ENCODE results near the gene FBXO2.

Gene FBXO2

DNA sequence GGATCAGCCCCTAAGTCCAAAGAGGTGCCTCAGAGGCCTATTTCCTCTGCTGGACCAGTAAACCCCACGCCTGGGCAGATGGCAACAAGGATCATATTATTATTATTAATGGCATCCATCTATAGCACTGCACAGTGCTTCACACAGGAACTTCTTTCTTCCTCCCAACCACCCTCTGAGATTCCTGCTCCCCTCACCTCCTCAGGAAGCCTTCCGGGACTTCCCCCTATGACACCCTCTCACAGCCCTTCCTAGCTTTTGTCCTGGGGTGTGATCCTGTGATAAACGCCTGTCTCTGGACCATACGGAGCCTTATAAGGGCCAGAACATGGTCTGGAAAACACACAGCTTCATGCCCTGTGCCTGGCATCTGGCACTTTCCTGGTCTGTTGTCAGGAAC is 3.2 kb downstream of the FBXO2 start:
- no peak for DNase-seq

DNA sequence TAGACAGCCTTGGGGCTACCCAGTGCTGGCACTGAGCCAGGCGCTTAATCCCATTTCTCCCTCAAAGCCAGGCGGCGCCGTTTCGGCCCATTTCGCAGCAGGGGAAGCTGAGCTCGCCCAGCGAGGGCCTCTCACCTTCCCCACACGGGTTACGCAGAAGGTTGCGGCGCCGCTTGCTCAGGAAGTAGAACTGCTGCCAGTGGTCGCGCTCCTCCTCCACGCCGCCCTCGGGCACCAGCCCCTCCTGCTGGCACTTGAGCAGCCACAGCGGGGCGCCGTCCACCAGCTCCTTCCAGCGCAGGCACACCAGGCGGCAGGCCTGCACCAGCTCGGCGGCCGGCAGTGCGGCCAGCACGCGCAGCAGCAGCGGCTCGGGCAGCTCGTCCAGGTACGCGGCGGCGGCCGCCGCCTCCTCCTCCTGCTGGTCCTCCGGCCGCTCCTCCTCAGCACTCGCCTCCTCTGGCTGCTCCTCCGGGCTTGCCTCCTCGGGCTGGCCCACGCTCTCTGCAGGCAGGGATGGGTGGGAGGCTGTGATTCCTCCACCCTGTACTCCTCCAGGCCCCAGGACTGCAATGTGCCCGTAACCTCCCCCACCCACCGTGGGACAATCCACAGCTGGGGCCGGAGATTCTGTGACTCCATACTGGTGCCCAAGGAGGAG is 3.8 kb downstream of the FBXO2 start:
- DNase-seq: peak; percentile 21

DNA sequence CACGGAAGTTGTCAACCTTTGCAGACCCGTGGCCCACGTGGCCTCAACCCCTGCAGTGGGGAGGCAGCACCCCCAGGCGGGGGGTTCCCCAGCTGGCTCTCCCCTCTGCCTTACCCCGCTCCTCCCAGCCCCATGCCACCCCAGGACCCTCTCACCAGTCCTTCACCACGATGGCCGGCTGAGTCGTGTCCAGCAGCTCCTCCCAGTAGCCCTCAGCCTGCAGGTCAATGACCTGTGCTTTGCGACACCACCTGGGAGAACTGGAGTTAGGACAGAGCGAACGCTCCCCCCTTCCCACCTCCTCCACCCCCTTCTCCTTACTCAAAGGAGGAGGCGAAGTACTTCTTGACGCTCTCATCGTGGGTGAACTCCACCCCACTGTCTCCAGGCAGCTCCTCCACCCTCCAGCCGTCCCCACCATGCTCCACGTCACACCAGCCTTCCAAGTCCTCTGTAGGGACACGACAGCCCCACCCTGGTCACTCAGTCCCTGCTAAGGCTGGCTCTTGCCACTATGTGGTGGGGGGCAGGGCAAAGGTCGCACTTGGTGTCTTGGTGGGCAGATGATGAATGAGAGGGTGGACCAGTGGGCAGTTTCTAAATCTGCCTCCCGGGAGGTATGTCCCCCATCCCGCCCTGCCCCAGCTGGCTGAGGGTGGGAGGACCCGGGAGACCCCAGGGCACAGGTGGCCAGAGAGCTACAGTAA is 4.5 kb downstream of the FBXO2 start:
- no peak for DNase-seq

DNA sequence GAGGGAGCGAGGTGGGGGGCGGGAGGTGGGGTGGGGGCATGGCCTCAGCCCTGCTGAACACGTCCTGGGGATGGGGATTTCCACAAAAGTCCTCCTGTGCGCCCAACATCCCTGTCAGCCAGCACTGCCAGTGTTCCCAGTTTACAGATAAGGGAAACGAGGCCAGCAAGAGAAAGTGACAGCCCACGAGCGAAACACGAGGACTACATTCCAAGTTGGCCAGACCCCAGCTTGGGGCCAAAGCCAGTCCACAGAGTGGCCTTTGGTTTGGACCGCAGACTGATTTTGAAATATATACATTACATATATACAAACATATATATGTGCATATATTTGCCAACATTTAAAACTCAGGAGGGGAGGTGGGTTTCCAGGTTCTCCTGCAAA is 5.0 kb downstream of the FBXO2 start:
- DNase-seq: no peak

DNA sequence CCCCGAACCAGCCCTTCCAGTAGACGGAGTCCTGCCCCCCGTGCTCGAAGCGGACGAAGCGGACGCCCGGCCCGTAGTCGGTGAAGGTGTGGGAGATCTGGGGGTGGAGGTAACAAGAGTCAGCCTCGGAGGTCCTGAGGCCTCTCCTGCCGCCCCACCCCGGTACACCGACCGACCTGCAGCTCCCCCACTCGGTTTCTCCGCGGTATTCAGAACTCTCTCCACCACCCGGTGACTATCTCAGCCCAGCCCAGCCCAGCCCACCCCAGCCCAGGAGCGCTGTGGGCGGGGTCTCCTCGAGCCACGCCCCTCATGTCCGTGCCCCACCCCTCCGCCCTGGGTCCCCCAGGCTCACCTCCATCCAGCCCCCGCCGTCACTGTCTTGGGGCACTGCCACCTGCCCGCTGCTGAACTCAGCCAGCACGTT is 5.5 kb downstream of the FBXO2 start:
- no peak for DNase-seq

DNA sequence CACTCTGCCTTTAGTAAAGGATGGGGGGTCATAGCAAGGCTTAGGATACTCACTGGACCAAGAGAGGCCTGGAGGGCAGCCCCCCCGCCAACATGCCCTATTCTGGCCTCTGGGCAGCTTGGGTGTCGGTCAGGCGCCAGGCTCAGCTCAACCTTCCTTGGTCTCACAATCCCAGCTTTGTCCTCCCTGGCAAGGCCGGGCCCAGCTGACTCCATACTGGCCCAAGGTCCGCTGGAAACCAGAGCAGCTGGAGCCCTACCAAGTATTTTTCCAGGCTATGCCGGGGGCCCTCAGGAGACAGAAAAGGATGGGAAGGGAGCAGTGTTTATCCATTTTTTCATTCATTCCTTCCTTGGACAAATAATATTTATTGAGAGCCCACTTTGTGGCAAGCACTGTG is 6.2 kb downstream of the FBXO2 start:
- DNase-seq: no peak

DNA sequence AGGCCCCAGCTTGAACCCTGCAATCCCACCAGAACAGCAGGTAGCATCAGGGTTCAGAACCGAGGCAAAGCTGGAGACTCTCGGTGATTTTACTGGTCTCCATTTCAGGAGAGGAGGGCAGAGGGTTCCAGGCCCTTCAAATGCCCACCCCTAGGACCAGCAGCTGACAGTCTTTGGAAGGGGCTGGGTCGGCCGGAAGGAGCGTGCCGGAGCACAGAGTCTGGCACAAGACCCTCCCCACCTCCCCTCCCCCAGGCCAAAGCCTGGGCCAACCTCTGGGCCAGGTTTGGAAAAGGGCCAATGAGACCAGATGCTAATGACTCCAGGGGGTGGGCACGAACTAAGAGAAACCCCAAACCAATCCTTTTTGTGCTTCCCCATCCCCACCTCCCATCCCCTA is 6.9 kb downstream of the FBXO2 start:
- no peak for DNase-seq

DNA sequence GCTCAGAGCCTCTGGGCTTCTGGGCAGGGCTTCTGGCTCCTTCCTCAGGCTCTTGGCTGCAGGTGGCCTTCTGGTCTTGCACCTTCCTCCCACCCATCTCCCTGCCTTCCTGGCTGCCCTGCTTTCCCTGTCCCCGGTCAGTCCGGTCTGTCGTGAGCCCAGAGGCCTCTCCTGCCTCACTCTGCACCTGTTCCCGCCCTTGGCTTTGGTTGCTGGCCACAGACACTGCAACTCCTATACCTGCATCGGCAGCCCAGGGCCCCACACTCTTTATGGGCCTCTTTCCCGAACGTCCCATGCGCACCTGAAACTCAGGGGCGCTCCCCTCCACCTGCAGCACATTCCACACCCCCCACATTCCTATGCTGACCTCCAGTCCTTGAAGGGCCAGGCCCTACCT is 7.9 kb downstream of the FBXO2 start:
- no peak for DNase-seq

DNA sequence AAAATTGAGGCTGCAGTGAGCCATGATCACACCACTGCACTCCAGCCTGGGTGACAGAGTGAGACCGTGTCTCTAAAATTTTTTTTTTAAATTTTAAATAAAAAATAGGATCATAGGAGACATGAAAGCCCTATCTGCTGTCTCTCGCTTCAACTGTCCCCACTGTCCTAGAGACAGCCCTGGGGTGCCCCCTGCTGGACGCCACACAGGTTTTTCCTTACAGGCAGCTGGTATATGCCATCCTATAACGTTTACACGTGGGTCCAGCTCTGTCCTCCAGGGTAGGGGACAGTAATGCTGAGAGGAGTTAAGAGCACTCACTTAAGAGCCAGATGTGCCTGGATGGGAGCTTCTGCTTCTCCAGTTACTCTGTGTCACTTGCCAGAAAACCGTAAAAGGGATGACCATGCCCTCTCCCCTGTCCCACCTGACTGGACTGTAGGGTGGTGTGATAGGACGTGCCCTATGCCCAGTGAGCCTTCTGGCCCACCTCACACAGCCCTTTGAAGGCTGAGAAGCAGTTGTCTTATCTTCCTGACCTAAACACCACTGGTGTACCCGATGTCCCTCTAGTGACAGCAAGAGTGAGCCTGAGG is 8.5 kb downstream of the FBXO2 start:
- peak; percentile 32 for DNase-seq

DNA sequence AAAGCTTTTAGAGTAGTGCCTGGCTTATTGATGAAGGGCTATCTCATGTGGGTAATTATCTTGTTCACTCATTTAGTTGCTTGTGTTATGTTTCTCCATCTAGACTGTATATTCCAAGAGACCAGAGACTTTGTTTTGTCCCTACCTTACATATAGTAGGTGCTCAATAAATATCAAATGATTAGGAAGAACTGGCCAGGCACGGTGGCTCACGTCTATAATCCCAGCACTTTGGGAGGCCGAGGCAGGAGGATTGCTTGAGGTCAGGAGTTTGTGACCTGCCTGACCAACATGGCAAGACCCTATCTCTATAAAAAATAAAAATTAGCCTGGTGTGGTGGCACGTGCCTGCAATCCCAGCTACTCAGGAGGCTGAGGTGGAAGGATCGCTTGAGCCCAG is 9.0 kb downstream of the FBXO2 start:
- DNase-seq: no peak

DNA sequence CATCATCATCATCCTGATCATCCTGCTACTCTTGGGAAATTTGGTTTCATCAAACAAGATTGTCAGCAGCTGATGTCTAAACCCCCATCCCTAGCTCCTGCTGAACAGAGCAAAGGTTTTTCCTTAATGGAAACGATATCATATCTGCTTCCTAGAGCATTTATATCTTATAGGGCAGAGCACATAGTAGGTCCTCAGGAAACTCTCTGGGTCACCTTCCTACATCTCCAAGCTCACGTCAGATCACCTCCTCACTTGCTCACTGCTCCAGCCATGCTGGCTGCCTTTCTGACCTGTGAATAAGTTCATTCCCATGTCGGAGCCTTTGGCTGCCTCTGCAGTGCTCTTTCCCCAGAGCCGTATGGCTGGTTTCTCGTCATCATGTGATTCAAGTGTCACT is 10.4 kb downstream of the FBXO2 start:
- DNase-seq: no peak

DNA sequence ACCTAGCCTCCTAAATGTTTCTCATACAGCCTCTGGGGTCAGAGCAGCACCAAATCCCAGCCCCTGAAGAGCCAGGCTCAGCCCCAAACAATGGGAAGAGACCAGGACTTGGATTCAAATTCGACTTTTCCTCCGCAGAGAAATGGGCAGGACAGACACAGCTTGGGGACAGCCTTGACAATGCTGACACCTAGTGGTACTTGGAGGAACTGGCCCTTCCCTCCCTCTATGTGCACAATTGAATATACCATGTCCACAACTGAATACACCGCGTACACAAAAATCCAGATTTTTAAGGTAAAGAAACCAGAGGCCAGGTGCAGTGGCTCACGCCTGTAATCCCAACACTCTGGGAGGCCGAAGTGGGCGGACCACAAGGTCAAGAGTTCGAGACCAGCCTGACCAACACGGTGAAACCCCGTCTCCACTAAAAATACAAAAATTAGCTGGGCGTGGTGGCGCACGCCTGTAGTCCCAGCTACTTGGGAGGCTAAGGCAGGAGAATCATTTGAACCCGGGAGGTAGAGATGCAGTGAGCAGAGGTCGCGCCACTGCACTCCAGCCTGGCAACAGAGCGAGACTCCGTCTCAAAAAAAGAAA is 11.7 kb downstream of the FBXO2 start:
- peak; percentile 49 for DNase-seq

DNA sequence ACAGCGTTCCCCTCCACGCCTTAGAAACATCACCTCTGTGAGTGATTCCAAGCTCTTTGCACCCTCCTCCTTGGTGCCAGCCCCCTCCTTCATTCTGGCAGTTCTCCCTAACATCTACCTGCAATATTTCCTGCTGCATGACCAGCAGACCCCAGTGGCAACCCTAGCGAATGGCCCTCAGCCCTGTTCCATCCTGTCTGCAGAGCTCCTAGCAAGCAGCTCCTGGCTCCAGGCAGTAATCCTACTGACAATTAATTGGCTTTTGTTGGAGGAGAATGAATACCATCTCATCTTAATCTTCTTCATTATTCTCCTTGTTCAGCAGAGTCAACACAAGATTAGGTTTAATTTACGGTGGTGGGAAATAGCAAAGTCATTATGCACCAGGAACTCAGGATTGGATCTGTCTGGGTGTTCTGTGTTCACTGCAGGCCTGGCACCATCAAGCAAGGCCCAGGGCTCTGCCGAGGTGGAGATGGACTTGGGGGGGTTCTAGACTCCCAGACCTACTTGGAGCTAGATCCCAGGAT is 12.4 kb downstream of the FBXO2 start:
- no peak for DNase-seq

DNA sequence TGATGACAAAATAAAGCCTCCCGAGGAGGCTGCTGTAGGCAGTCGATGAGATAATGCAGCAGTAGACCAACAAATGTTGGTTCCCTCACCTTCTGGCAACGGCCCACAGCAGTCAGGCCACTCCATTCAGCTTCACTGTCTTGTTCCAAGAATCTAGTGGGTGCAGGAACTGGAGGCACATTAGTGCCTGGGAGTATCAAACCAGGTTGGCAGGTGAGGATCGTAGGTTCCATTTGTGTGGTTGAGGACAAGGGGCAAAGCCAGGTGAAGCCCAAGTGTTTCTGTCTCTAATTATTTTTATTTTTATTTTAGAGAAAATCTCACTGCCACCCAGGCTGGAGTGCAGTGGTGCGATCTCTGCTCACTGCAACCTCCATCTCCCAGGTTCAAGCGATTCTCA is 13.3 kb downstream of the FBXO2 start:
- no peak for DNase-seq

DNA sequence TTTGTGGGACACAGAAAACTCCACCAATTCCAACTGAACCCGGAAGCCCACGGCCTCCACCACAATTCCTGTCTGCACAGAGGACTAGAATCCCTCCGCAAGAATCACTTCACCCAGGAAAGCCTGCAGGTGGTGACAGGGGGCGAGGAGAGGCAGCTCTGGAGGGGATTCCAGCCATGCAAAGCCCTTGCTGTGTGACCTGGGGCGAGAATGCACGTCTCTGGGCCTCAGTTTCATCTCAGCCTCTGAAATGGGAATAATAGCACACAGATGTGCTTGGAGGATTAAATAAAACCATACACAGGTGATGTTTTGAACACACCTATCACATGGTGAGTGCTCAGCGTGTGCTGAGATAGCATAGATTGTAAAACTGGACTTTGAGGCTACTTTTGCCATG is 14.1 kb downstream of the FBXO2 start:
- DNase-seq: no peak

DNA sequence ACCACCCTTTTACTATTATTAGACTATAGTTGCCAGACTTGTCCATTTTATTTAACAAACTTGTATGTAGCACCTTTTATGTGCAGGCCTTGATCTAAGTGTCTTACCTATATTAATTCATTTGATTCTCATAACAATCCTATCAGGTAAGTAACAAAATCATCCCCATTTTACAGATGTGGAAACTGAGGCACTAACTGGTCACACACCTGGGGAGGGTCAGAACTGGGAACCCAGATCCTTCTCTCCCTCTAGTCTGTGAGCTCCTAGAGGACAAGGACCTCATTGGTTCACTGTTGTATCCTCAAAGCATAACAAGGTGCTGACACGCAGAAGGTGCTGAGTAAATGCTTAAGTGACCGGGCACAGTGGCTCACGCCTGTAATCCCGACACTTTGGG is 14.9 kb downstream of the FBXO2 start:
- DNase-seq: no peak

DNA sequence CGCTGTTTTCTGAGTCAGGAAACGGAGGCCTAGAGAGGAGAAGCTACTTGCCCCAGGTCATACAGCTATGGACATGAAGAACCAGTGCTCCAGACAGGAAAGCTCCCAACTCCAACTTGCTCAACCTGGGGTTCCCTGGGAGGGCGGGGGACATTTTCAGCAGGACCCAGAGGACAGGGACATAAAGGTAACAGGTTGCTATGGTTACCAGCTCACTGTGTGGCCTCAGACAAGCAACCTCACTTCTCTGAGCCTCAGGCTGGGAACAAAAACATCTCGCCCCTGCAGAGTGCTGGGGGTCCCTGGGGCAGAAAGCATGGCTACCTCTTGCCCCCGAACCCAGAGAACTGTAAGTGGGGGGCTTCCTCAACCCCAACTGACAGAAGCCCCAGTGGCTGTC is 16.1 kb downstream of the FBXO2 start:
- no peak for DNase-seq

DNA sequence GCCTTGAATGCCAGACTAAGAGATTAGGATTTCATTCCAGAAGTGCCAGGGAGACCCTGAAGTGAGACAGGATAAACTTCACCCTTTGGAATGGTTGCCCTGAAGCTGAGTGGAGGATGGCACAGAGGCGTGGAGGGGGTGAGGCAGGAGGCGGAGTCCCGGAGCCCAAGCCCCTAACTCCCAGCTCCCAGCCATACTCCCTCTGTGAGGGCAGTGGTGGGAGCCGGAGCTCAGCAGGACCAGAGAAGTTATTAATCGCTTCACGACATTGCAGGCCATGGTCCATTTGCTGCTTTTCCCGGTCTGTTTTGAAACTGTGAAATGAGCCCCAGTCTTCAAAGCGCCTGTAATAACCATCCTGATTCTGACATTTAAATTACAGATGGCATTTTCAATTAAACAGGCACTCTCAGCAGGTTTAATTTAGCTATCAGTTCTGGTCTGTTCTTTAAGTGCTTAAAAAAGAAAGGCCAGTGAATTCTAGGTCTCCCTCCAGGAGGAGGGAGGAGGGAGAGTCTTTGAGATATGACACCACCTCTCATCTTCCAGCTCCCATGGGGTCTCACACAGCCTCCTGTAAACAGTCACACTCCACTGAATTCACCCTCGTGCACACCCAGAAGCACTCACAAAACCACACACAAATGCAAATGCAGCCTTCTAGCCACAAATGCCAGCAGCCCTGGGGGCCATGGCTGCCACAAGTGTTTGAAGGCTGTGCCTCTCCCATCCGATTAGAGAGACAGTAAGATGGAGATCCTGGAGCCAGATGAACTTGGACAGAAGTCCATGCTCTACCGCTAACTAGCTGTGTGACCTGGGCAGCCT is 19.6 kb downstream of the FBXO2 start:
- DNase-seq: no peak

DNA sequence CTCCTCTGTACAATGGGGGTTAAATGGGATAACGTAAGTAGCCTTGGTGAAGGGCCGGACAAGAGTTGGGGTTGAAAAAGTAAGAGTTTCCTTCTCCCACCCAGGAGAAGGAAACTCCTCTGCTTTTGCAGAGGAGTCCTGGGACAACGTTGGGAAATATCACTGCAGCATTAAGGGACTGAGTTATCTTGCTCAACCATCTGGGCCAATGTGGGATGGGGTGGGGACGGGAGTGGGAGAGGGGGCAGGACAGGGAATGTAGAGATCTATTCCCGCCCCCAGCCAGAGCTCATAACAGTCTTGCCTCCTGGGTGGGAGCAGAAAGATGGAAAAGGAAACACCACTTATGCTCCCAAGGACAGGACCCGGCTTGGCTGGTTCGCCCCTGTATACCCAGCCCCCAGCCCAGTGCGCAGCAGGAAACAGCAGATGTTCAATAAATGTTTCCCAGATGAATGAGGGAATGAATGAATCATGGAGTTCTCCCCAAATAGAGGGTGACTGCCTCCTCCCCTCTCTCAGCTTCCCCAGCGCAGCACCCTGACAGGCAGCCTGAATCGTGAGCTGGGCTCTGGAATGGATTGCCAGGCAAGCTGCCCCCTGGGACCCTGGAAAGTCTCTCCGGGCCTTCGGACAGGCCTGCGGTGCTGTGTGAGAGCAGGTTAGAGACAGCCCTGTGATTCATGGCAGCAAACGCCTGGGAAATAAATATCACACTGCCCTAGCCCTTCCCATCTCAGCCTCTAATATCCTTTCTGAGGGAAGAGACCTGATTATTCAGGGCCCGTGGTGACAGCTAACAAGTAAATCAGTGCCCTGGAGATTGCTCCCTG is 24.8 kb downstream of the FBXO2 start:
- DNase-seq: no peak

DNA sequence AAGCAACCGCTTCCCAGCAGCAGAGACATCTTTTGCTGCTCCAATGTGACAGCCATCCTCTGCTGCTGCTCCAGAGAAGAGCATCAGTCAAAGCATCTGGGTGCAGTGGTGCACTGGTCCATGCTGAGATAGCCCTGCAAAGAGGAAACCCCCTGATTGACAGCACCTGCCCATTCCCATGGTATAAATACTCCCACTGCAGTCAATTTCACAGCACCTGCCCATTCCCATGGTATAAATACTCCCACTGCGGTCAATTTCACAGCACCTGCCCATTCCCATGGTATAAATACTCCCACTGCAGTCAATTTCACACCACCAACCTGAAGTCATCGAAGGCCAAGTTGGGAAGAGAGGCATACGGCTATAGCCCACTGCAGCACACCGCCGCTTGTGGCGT is 25.5 kb downstream of the FBXO2 start:
- DNase-seq: no peak

DNA sequence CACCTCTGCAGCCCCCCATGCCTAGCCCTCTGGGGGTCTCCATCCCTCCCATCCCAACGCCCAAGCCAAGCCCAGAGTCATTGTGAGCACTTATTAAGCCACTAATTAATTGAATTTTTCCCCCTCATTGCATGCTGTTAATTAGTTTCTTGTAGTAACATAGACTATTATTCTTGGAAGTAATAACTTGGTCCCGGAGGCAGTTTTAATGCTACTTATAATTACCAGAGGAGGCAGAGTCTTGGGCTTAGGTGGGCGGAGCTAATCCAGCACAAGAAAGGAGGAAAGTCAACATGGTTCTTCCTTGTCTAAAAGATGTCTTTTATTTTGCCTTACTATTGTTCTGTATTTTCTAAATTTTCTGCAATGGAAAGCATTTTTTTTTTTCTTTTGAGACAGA is 27.7 kb downstream of the FBXO2 start:
- DNase-seq: no peak

DNA sequence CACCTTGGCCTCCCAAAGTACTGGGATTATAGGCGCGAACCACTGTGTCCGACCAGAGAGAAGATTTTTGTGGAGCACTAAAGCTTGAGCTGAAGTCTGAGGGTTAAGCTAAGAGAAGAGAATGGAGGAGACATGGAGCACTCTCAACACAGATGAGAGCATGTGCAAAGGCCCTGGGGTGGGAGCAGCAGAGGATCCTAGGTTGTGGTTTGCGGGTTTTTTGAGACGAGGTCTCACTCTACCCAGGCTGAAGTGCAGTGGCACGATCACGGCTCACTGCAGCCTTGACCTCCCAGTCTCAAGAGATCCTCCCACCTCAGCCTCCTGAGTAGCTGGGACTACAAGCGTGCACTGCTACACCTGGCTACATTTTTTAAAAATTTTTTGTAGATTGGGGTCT is 30.5 kb downstream of the FBXO2 start:
- no peak for DNase-seq

All from NCI-H2029 treated with DMSO at 0.1 percent for 48 hours (cell line).